BE2C (cell line): ENCODE results near the gene NCLN.

Experiments used
- DNase-seq: peaks from one replicate; pipeline ENCODE4 v3.0.0-alpha.2; 2020
- H3K27me3 ChIP-seq: fragments of 250-450 bp; sonication (Bioruptor Pico); 2 replicates; pipeline ENCODE4 v1.5.1; 2020; ENCODE audit warnings: mild to moderate bottlenecking
- H3K36me3 ChIP-seq: fragments of 250-450 bp; sonication (Bioruptor Pico); 2 replicates; pipeline ENCODE4 v1.5.1; 2020; ENCODE audit warnings: mild to moderate bottlenecking
- H3K4me1 ChIP-seq: fragments of 250-450 bp; sonication (Bioruptor Pico); 2 replicates; pipeline ENCODE4 v1.5.1; 2020
- H3K4me3 ChIP-seq: 2 replicates; pipeline ENCODE4 v1.5.1; 2011; ENCODE audit warnings: low read depth, low read length
- H3K9me3 ChIP-seq: fragments of 250-450 bp; sonication (Bioruptor Pico); 2 replicates; pipeline ENCODE4 v1.5.1; 2020
- TF ChIP-seq, protein P1 (sequence below): IDR thresholded peaks from 2 replicates; pipeline ENCODE4 v1.5.1; 2012; ENCODE audit warnings: mild to moderate bottlenecking, low read depth, low read length

The NCLN gene

DNA sequence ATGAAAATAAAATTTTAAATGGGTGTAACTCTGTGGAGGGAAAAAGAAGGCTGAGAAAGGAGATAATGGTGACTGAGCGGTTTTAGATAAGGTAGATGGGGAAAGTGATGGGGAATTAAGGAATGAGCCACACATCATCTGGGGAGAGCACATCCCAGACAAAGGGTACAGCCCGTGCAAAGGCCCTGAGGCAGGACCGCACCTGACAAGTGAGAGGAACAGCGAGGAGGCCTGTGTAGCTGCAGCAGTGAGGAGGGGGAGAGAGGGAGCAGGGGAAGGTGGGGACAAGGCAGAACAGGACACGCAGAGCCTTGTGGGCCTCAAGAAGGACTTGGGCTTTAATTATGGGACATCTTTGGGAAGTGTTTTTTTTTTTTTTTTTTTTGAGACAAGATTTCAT, 37.0 kb downstream of the NCLN start:
- peaks cover 41% of the 10 kb centered on the region for H3K27me3 ChIP-seq
- no peaks in the 10 kb centered on the region for H3K4me1 ChIP-seq
- DNase-seq = no peak
- H3K9me3 ChIP-seq = no peaks in the 10 kb centered on the region
- TF ChIP-seq, protein P1, sequence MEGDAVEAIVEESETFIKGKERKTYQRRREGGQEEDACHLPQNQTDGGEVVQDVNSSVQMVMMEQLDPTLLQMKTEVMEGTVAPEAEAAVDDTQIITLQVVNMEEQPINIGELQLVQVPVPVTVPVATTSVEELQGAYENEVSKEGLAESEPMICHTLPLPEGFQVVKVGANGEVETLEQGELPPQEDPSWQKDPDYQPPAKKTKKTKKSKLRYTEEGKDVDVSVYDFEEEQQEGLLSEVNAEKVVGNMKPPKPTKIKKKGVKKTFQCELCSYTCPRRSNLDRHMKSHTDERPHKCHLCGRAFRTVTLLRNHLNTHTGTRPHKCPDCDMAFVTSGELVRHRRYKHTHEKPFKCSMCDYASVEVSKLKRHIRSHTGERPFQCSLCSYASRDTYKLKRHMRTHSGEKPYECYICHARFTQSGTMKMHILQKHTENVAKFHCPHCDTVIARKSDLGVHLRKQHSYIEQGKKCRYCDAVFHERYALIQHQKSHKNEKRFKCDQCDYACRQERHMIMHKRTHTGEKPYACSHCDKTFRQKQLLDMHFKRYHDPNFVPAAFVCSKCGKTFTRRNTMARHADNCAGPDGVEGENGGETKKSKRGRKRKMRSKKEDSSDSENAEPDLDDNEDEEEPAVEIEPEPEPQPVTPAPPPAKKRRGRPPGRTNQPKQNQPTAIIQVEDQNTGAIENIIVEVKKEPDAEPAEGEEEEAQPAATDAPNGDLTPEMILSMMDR = no peak
- H3K4me3 ChIP-seq = no peak overlapping the region
- no peaks in the 10 kb centered on the region for H3K36me3 ChIP-seq

DNA sequence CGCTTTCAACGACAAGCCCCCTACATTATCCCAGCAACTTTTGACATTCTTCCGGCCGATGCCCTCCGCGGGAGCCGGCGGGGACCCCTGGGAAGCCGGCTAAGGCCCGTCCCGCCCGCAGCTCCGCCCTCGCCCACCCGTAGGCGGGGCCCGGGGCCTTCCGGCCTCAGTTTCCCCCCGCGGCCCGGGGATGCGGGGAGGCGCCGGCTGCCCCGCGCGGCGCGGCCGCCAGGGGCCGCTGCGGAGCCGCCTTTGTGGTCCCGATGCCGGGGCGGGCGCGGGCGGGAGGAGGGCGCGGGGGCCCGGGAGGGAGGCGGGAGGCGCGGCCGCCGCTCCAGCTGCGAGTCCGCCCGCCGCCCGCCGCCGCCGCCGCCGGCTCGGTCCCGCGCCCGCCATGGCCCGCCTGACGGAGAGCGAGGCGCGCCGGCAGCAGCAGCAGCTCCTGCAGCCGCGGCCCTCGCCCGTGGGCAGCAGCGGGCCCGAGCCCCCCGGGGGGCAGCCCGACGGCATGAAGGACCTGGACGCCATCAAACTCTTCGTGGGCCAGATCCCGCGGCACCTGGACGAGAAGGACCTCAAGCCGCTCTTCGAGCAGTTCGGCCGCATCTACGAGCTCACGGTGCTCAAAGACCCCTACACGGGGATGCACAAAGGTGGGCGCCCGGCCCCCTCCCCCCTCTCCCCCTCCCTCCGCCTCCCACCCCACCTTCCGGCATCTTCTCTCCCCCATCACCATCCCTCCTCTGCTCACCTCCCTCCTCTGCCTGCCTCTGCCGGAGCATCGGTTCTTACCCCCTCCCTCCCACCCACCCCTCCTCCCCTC, 38.8 kb downstream of the NCLN start, which contains the start of gene CELF5:
Gene CELF5 (plus strand): TSS at position 316 of the 823 bp plus-strand sequence. CDS start 79 bp downstream, at position 395.
- TF ChIP-seq, protein P1 = no peak
- no peaks in the 10 kb centered on the region for H3K9me3 ChIP-seq
- peak; percentile 79 for DNase-seq
- no peak within 1 kb of the TSS for H3K4me3 ChIP-seq
- H3K4me1 ChIP-seq = no peaks in the 10 kb centered on the region
- no peaks in the 10 kb centered on the region for H3K36me3 ChIP-seq
- H3K27me3 ChIP-seq = peaks cover 45% of the 10 kb centered on the region

DNA sequence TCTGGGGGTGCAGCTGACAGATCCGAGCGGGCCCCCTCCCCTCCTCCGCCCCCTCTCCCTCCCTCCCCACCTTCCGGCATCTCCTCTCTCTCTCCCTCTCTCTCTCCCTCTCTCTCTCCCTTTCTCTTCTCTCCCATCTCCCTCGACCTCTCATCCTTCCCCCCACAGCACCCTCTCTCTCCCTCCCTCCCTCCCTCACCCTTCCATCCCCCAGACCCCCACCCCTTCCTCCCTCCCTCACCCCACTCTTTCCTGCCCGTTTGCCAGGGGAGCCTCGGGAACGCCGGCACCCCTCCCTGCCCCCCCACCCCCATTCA, 39.4 kb downstream of the NCLN start:
- Histone ChIP-seq H3K4me3 (no peak overlapping the region), H3K36me3 (no peaks in the 10 kb centered on the region), H3K9me3 (no peaks in the 10 kb centered on the region), H3K4me1 (no peaks in the 10 kb centered on the region), H3K27me3 (peaks cover 45% of the 10 kb centered on the region)
- TF ChIP-seq, protein P1 = no peak
- DNase-seq = no peak

DNA sequence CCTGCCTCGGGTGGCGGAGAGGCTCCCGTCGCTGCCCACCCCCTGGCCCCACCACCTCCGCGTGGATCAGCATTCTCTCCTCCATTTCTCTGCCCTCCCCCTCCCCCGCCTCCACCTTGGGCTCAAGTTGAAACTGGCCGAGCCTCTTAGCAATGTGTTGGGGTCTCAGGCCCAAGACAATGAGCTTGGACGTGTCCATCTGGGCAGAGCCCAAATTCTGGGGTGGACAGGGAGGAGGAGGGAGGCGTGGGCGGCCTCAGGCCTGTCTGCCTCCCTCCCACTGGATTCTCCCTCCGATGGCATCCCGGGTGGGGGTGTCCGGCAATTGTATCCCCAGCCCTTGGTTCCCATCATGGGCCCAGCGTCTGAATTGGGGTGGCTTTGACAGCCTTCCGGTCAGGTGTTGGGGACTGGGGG, 40.0 kb downstream of the NCLN start:
- TF ChIP-seq, protein P1 = no peak
- H3K9me3 ChIP-seq = no peaks in the 10 kb centered on the region
- no peaks in the 10 kb centered on the region for H3K36me3 ChIP-seq
- no peak overlapping the region for H3K4me3 ChIP-seq
- H3K4me1 ChIP-seq = no peaks in the 10 kb centered on the region
- no peak for DNase-seq
- peaks cover 49% of the 10 kb centered on the region for H3K27me3 ChIP-seq

DNA sequence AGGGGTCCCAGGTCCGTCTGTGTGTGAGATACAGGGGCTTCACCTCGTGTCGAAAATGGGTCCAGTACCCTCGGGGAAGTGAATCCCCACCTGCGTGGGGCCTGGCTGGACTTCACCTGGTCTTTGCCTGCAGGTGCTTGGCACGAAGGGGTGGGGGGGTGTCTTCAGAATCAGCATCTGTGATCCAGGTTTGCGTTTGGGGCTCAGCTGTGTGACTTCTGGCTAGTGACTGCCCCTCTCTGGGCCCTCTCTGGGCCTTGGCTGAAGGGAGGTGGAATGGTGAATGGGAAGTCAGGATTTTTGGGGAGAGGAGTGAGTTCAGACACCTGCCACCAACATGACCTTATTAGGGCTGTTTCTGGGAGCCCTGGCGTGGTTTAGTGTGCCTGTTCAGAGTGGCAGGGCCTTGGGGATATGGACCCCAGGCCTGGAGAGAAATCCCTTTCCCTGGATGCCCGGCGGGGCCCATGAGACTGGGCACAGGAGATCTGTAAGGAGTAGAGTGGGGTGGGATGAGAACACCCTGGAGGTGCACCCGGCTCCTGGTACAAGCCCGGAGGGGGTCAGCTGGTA, 41.4 kb downstream of the NCLN start:
- H3K27me3 ChIP-seq = peaks cover 49% of the 10 kb centered on the region
- H3K9me3 ChIP-seq = no peaks in the 10 kb centered on the region
- no peak for DNase-seq
- TF ChIP-seq, protein P1 = no peak
- H3K4me1 ChIP-seq = no peaks in the 10 kb centered on the region
- no peak overlapping the region for H3K4me3 ChIP-seq
- no peaks in the 10 kb centered on the region for H3K36me3 ChIP-seq

DNA sequence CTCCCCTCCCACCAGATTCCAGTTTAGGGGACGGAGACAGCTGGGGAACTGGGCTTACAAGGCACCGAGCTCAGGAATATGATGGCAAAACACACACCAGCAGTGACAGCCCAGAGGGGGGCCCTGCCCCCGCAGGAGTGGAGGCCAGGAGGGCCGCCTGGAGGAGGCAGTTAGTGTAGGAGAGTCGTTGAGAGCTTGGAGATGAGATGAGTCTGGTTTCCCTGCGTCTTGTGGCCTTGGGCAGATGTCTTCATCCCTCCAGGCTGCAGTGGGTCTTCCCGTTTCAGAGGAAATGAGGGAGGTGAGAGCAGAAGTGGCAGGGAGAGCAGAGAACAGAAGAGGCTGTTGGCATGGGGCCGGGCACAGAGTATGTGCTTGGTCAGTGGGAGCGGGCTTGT, 43.6 kb downstream of the NCLN start:
- Histone ChIP-seq H3K36me3 (no peaks in the 10 kb centered on the region), H3K4me3 (no peak overlapping the region), H3K4me1 (no peaks in the 10 kb centered on the region), H3K9me3 (no peaks in the 10 kb centered on the region), H3K27me3 (peaks cover 45% of the 10 kb centered on the region)
- DNase-seq = no peak
- TF ChIP-seq, protein P1 = no peak
